Activated CD8-positive, alpha-beta T cell treated with anti-CD3 and anti-CD28 coated beads for 36 hours (primary cell): ENCODE data around the gene DNM3. TPM values are rescaled to one million over a fixed set of nuclear protein-coding genes. Genes with fewer than 3 reads are reported as not detected.

ENCODE experiments used
- ATAC-seq: fragments of 200-7000 bp; cut with Tn5 transposase; one replicate; pipeline ENCODE4 v1.10.0; 2021; ENCODE audit warnings: mild to moderate bottlenecking, moderate library complexity
- CTCF ChIA-PET: fragments of 350-600 bp; sonication (Branson Sonifier 250); formaldehyde crosslinking; loops from one replicate; lab custom pipeline; 2021; ENCODE audit warnings: antibody characterized with exemption; lab: Charles Lee
- POLR2A ChIA-PET: fragments of 350-600 bp; sonication (Branson Sonifier 250); formaldehyde crosslinking; loops from one replicate; lab custom pipeline; 2021; ENCODE audit warnings: antibody characterized with exemption; lab: Charles Lee
- DNase-seq: peaks from one replicate; pipeline ENCODE4 v3.0.0-alpha.2; 2020
- H3K27ac Mint-ChIP-seq: one replicate; pipeline ENCODE4 v1.8.0; 2021; ENCODE audit warnings: mild to moderate bottlenecking, mixed read lengths
- H3K27me3 Mint-ChIP-seq: one replicate; pipeline ENCODE4 v1.8.0; 2021; ENCODE audit warnings: mixed read lengths
- H3K36me3 Mint-ChIP-seq: one replicate; pipeline ENCODE4 v1.8.0; 2021; ENCODE audit warnings: low read depth, mixed read lengths
- H3K4me1 Mint-ChIP-seq: one replicate; pipeline ENCODE4 v1.8.0; 2021; ENCODE audit warnings: low read depth, mixed read lengths
- H3K4me3 Mint-ChIP-seq: one replicate; pipeline ENCODE4 v1.8.0; 2021; ENCODE audit warnings: mild to moderate bottlenecking, moderate library complexity, mixed read lengths
- H3K9me3 Mint-ChIP-seq: one replicate; pipeline ENCODE4 v1.8.0; 2021; ENCODE audit warnings: mixed read lengths
- intact Hi-C: fragments of 100-400 bp; cut with micrococcal nuclease; formaldehyde crosslinking; loops from one replicate; pipeline ENCODE4 v1.10.0; 2022
- total RNA-seq, 2 experiments: library from RNA; stranded (reverse); gene quantifications; one replicate each; pipeline ENCODE4 v1.2.3, GENCODE V29; 2021
- TF ChIP-seq, protein P1 (sequence below): fragments of 200-600 bp; IDR thresholded peaks from one replicate; pipeline ENCODE4 v1.8.0; 2022; ENCODE audit warnings: antibody characterized with exemption, mild to moderate bottlenecking

Gene DNM3
- total RNA-seq, 2 experiments from 2014 or later = 0.58 to 1.1 TPM

DNA sequence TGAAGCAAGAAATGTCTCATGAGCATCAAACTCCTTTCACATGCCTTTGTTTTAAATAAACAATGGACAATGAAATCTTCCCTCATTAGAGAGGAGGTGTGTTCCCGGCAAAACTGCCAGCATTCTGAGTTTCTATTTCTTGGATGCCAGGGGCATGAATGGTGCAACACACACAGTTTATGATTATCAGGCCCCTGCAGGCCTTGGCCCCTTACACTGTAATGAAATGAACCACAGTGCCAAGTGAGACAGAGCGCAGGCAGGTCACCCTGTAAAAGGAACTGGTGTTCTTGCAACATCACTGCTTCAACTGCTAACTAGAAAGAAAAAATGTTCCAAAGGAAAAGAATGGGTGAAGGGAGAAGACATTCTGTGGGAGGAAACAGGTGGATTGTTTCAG, 606.3 kb downstream of the DNM3 start:
- ChIA-PET CTCF (no interaction called here), POLR2A (interaction anchor here (0.7 kb wide), 1 partner anchor 86 kb away, joined by 3 read pairs; no protein-coding TSS in a partner anchor)
- H3K36me3 Mint-ChIP-seq = peaks cover under 1% of the 10 kb centered on the region
- no peak overlapping the region for H3K27ac Mint-ChIP-seq
- intact Hi-C loops = no loop called here
- no peaks in the 10 kb centered on the region for H3K9me3 Mint-ChIP-seq
- TF ChIP-seq, protein P1, sequence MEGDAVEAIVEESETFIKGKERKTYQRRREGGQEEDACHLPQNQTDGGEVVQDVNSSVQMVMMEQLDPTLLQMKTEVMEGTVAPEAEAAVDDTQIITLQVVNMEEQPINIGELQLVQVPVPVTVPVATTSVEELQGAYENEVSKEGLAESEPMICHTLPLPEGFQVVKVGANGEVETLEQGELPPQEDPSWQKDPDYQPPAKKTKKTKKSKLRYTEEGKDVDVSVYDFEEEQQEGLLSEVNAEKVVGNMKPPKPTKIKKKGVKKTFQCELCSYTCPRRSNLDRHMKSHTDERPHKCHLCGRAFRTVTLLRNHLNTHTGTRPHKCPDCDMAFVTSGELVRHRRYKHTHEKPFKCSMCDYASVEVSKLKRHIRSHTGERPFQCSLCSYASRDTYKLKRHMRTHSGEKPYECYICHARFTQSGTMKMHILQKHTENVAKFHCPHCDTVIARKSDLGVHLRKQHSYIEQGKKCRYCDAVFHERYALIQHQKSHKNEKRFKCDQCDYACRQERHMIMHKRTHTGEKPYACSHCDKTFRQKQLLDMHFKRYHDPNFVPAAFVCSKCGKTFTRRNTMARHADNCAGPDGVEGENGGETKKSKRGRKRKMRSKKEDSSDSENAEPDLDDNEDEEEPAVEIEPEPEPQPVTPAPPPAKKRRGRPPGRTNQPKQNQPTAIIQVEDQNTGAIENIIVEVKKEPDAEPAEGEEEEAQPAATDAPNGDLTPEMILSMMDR = no peak
- no peaks in the 10 kb centered on the region for H3K27me3 Mint-ChIP-seq
- ATAC-seq (no peak), DNase-seq (no peak)
- no peak overlapping the region for H3K4me3 Mint-ChIP-seq
- peaks cover 30% of the 10 kb centered on the region for H3K4me1 Mint-ChIP-seq

DNA sequence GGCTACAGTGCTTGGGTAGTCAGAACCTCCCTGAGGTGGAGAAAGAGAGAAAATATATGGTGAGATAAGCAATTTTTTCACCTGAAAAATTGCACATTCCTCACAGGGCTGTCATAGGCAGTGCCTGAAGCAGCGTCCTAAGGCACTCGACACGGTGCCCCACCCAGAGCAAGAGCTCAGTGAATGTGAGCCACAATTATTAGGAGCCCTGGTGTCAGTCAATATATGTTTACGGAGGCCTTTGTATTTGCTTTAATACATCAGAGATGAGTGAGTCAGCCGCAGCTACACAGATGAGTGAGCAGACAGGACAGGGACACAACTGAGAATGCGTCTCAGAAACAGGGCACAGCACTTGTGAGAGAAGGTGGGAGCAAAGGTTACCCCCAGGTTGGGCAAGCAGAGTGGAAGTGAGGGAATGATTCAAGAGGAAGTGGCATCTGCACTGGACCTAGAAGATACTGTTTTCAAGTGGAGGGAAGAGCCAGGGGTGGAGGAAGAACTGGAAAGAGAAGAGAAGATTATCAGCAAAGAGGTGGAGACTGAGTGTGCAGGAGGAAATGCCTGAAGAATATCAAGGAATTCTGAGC, 607.8 kb downstream of the DNM3 start:
- ChIA-PET POLR2A (no interaction called here), CTCF (interaction anchor here (1.0 to 3.3 kb wide), 5 partner anchors 9 to 279 kb away, joined by 3 to 16 read pairs (median 3); no protein-coding TSS in a partner anchor)
- Mint-ChIP-seq H3K36me3 (no peaks in the 10 kb centered on the region), H3K4me1 (peaks cover 28% of the 10 kb centered on the region), H3K27me3 (no peaks in the 10 kb centered on the region), H3K27ac (no peak overlapping the region), H3K9me3 (no peaks in the 10 kb centered on the region), H3K4me3 (no peak overlapping the region)
- DNase-seq (peak; percentile 37), ATAC-seq (peak; percentile 21)
- TF ChIP-seq, protein P1 = no peak
- intact Hi-C loops = no loop called here

DNA sequence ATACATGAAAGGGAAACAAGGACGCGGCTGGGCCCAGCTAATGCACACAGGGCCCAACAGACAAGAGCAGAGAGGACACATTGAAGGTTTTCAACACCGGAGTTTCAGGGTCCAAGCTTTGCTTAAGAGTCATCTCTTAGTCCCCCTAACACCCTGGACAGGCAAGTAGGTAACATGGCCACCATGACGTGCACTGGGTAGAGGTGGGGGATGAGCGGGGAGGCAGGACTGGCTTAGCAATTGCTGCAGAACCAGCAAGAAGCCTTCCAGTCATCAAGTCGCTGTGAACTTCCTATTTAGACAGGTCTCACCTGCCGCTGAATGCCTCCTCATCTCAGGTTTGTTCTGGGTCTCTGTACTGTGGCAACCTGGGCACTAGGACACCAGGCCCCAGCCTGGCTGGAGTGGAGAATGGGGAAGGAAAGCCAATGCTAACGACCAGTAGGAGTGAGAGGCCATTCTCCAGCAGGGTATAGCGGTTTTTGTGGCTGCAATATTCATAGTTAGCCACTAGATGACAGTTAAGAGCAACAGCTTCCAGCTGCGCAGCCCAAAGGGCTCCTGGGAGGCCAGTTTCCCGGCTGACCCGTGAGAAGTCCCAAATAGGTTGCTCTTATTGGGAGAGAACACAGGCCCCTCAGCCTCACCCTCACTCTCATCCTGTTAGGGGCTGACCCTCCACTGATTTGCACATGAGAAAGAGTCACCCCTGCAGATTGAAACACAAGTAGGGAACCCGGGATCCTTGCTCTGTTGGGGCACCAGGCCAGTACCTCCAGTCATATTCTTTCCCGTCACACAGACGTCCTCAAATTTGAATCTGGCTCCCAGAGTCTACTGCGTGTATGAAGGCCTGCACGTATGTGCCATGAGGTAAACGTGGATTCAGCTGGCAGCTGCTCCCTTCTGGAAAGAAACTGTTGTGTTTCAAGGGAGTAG, 608.6 kb downstream of the DNM3 start:
- peaks cover 22% of the 10 kb centered on the region for H3K4me1 Mint-ChIP-seq
- POLR2A ChIA-PET = interaction anchor here (2.1 kb wide), 1 partner anchor 9 kb away, joined by 4 read pairs; no protein-coding TSS in a partner anchor
- CTCF ChIA-PET = interaction anchor here (0.7 to 3.3 kb wide), 13 partner anchors 8 to 447 kb away, joined by 3 to 16 read pairs (median 4); no protein-coding TSS in a partner anchor
- DNase-seq = peak; percentile 35
- H3K36me3 Mint-ChIP-seq = no peaks in the 10 kb centered on the region
- ATAC-seq = peak; percentile 82
- TF ChIP-seq, protein P1 = peak; percentile 87
- no peaks in the 10 kb centered on the region for H3K27me3 Mint-ChIP-seq
- intact Hi-C loops = loop anchor here (5.0 kb wide), 1 partner anchor 267 kb away; no protein-coding TSS in a partner anchor
- no peak overlapping the region for H3K4me3 Mint-ChIP-seq
- H3K27ac Mint-ChIP-seq = no peak overlapping the region
- H3K9me3 Mint-ChIP-seq = no peaks in the 10 kb centered on the region

DNA sequence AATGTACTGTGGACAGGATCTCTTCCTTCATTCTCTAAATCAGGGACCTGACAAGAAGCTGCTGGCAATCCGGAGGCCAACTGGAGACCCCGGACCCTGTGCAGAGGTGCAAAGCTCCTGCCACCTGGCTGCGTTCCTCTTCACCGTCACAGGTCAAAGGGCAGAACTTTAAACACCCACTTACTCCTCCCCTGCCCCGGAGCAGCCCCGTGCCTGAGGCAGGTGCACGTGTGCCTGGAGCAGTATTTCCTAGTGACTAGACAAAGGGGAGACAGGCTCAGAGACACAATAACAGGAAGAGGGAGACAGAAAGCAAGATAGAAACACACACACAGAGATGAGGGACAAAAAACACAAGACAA, 609.2 kb downstream of the DNM3 start:
- no peak overlapping the region for H3K4me3 Mint-ChIP-seq
- TF ChIP-seq, protein P1 = no peak
- no peaks in the 10 kb centered on the region for H3K36me3 Mint-ChIP-seq
- ChIA-PET CTCF (interaction anchor here (0.7 to 3.3 kb wide), 13 partner anchors 7 to 466 kb away, joined by 3 to 16 read pairs (median 4); no protein-coding TSS in a partner anchor), POLR2A (interaction anchor here (1.3 to 2.1 kb wide), 2 partner anchors 8 to 9 kb away, joined by 3 to 4 read pairs; no protein-coding TSS in a partner anchor)
- H3K27ac Mint-ChIP-seq = no peak overlapping the region
- H3K9me3 Mint-ChIP-seq = no peaks in the 10 kb centered on the region
- ATAC-seq = no peak
- DNase-seq = no peak
- intact Hi-C loops = loop anchor here (5.0 kb wide), 1 partner anchor 267 kb away; no protein-coding TSS in a partner anchor
- peaks cover 22% of the 10 kb centered on the region for H3K4me1 Mint-ChIP-seq
- no peaks in the 10 kb centered on the region for H3K27me3 Mint-ChIP-seq
